ENCODE results near the gene KATNB1. TPM values are rescaled to one million over a fixed set of nuclear protein-coding genes. Genes with fewer than 3 reads are reported as not detected.

KATNB1 gene
- total RNA-seq, 1 experiment from 2014 or later = 60.4 TPM

DNA sequence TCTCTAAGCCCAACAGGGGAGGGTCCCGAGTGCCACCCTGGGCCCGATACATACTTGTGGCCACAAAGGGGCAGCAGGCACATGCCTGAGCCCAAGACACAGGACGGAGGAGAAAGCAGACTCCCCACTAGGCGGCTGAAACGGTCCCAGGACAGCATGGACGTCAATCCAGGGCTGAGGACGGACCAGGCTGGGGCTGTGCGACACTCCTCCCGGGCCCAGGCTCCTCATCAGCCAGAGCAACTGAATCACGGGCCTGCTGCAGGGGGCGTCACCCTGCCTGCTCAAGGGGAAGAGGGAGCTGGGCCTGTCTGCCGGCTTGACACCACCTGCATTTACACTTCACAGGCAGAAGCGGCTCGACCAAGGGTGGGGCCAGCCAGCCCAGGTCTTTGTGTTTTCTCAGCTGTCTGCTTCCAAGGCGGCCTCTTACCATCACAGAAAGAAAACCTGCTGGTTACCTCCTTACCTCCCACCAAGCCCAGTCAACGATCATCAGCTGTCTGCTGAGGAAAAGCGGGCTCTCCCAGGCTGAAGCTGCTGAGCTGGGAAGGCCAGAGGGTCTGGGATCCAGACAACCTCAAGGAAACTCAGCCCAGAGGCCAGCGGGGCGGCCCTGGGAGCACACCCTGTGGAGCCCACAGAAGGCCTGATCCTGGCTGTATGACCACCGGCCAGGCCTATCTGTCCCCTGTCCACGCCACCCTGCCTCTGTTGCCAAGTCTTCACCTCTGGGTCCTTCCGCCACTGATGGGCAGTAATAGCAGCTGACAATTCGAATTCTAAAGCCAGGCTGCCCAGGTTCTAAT, 40.3 kb downstream of the KATNB1 start (continued):
- TF ChIP-seq, protein P1, sequence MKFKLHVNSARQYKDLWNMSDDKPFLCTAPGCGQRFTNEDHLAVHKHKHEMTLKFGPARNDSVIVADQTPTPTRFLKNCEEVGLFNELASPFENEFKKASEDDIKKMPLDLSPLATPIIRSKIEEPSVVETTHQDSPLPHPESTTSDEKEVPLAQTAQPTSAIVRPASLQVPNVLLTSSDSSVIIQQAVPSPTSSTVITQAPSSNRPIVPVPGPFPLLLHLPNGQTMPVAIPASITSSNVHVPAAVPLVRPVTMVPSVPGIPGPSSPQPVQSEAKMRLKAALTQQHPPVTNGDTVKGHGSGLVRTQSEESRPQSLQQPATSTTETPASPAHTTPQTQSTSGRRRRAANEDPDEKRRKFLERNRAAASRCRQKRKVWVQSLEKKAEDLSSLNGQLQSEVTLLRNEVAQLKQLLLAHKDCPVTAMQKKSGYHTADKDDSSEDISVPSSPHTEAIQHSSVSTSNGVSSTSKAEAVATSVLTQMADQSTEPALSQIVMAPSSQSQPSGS (CRISPR knock-in tag; IDR thresholded peaks at IDR 0.05; ENCODE audit: borderline replicate concordance, low read depth) = no peak
- TF ChIP-seq FOXK1 (CRISPR knock-in tag; IDR thresholded peaks at IDR 0.05) = peak; percentile 83
- TF ChIP-seq, protein P2, sequence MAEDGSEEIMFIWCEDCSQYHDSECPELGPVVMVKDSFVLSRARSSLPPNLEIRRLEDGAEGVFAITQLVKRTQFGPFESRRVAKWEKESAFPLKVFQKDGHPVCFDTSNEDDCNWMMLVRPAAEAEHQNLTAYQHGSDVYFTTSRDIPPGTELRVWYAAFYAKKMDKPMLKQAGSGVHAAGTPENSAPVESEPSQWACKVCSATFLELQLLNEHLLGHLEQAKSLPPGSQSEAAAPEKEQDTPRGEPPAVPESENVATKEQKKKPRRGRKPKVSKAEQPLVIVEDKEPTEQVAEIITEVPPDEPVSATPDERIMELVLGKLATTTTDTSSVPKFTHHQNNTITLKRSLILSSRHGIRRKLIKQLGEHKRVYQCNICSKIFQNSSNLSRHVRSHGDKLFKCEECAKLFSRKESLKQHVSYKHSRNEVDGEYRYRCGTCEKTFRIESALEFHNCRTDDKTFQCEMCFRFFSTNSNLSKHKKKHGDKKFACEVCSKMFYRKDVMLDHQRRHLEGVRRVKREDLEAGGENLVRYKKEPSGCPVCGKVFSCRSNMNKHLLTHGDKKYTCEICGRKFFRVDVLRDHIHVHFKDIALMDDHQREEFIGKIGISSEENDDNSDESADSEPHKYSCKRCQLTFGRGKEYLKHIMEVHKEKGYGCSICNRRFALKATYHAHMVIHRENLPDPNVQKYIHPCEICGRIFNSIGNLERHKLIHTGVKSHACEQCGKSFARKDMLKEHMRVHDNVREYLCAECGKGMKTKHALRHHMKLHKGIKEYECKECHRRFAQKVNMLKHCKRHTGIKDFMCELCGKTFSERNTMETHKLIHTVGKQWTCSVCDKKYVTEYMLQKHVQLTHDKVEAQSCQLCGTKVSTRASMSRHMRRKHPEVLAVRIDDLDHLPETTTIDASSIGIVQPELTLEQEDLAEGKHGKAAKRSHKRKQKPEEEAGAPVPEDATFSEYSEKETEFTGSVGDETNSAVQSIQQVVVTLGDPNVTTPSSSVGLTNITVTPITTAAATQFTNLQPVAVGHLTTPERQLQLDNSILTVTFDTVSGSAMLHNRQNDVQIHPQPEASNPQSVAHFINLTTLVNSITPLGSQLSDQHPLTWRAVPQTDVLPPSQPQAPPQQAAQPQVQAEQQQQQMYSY (CRISPR knock-in tag; IDR thresholded peaks at IDR 0.05) = peak; percentile 91
- TF ChIP-seq, protein P3, sequence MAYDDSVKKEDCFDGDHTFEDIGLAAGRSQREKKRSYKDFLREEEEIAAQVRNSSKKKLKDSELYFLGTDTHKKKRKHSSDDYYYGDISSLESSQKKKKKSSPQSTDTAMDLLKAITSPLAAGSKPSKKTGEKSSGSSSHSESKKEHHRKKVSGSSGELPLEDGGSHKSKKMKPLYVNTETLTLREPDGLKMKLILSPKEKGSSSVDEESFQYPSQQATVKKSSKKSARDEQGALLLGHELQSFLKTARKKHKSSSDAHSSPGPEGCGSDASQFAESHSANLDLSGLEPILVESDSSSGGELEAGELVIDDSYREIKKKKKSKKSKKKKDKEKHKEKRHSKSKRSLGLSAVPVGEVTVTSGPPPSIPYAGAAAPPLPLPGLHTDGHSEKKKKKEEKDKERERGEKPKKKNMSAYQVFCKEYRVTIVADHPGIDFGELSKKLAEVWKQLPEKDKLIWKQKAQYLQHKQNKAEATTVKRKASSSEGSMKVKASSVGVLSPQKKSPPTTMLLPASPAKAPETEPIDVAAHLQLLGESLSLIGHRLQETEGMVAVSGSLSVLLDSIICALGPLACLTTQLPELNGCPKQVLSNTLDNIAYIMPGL (CRISPR knock-in tag; IDR thresholded peaks at IDR 0.05) = peak; percentile 61; the same call in 1 of the 2 replicates
- TF ChIP-seq JUN (CRISPR knock-in tag; IDR thresholded peaks at IDR 0.05) = no peak
- TF ChIP-seq, protein P4, sequence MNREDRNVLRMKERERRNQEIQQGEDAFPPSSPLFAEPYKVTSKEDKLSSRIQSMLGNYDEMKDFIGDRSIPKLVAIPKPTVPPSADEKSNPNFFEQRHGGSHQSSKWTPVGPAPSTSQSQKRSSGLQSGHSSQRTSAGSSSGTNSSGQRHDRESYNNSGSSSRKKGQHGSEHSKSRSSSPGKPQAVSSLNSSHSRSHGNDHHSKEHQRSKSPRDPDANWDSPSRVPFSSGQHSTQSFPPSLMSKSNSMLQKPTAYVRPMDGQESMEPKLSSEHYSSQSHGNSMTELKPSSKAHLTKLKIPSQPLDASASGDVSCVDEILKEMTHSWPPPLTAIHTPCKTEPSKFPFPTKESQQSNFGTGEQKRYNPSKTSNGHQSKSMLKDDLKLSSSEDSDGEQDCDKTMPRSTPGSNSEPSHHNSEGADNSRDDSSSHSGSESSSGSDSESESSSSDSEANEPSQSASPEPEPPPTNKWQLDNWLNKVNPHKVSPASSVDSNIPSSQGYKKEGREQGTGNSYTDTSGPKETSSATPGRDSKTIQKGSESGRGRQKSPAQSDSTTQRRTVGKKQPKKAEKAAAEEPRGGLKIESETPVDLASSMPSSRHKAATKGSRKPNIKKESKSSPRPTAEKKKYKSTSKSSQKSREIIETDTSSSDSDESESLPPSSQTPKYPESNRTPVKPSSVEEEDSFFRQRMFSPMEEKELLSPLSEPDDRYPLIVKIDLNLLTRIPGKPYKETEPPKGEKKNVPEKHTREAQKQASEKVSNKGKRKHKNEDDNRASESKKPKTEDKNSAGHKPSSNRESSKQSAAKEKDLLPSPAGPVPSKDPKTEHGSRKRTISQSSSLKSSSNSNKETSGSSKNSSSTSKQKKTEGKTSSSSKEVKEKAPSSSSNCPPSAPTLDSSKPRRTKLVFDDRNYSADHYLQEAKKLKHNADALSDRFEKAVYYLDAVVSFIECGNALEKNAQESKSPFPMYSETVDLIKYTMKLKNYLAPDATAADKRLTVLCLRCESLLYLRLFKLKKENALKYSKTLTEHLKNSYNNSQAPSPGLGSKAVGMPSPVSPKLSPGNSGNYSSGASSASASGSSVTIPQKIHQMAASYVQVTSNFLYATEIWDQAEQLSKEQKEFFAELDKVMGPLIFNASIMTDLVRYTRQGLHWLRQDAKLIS (CRISPR knock-in tag; IDR thresholded peaks at IDR 0.05; ENCODE audit: borderline replicate concordance) = no peak
- TF ChIP-seq NFATC4 (CRISPR knock-in tag; IDR thresholded peaks at IDR 0.05) = no peak
- TF ChIP-seq ARID4B (CRISPR knock-in tag; IDR thresholded peaks at IDR 0.05; ENCODE audit: borderline replicate concordance) = peak; percentile 87
- TF ChIP-seq ZNF121 (CRISPR knock-in tag; IDR thresholded peaks at IDR 0.05) = peak; percentile 99
- no peak for TF ChIP-seq E2F5 (CRISPR knock-in tag; IDR thresholded peaks at IDR 0.05)
- TF ChIP-seq ZNF396 (CRISPR knock-in tag; IDR thresholded peaks at IDR 0.05; ENCODE audit: borderline replicate concordance) = no peak
- TF ChIP-seq CBFB (CRISPR knock-in tag; IDR thresholded peaks at IDR 0.05; ENCODE audit: low read depth) = no peak
- TF ChIP-seq, protein P5, sequence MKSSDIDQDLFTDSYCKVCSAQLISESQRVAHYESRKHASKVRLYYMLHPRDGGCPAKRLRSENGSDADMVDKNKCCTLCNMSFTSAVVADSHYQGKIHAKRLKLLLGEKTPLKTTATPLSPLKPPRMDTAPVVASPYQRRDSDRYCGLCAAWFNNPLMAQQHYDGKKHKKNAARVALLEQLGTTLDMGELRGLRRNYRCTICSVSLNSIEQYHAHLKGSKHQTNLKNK (CRISPR knock-in tag; IDR thresholded peaks at IDR 0.05) = no peak
- TF ChIP-seq FOXP1 (CRISPR knock-in tag; IDR thresholded peaks at IDR 0.05; ENCODE audit: borderline replicate concordance) = 0 out of 2 replicates have a peak, but pooled peaks have one; percentile 74
- TF ChIP-seq NR2C2 (CRISPR knock-in tag; IDR thresholded peaks at IDR 0.05) = no peak
- TF ChIP-seq SMAD4 (CRISPR knock-in tag; IDR thresholded peaks at IDR 0.05) = no peak
